Breast epithelium (tissue), 3 donors: Measurements from ENCODE around the gene RPL13.

Experiments used
- CTCF ChIP-seq, 3 donors: fragments of 450-650 bp; IDR thresholded peaks; one replicate each; pipeline ENCODE4 v1.5.1; 2016 to 2017; ENCODE audit warnings: antibody characterized with exemption in 3 of 3, mild to moderate bottlenecking in 3 of 3, moderate library complexity in 3 of 3
- POLR2A ChIP-seq: fragments of 450-650 bp; IDR thresholded peaks from one replicate; pipeline ENCODE4 v1.6.1; 2016; ENCODE audit warnings: antibody characterized with exemption, mild to moderate bottlenecking, moderate library complexity
- POLR2AphosphoS5 ChIP-seq, 3 donors: sonication (generic); formaldehyde crosslinking; IDR thresholded peaks; one replicate each; pipeline ENCODE4 v1.6.1; 2017; ENCODE audit warnings: antibody characterized with exemption in 3 of 3

- peak in 1 of 3 donors; percentile 39 for TF ChIP-seq CTCF (IDR thresholded peaks at IDR 0.05)
- no peak for TF ChIP-seq POLR2AphosphoS5 (IDR thresholded peaks at IDR 0.05)
- no peak for TF ChIP-seq POLR2A
Observed at GRCh38 chr16:89574681-89575246, 14.3 kb downstream of the RPL13 start.
